Subcutaneous adipose tissue (tissue), 4 donors: ENCODE results near the gene VEGFD. TPM values are rescaled to one million over a fixed set of nuclear protein-coding genes. Genes with fewer than 3 reads are reported as not detected.

Source experiments
- CTCF ChIP-seq: fragments of 450-650 bp; IDR thresholded peaks from one replicate; pipeline ENCODE4 v1.5.1; 2016; ENCODE audit warnings: low read depth, mild to moderate bottlenecking, control low read depth, antibody characterized with exemption, moderate library complexity
- total RNA-seq, 4 donors: library from RNA; depleted of rRNA; stranded (reverse); fragments of >200 nt; gene quantifications; one replicate each; pipeline ENCODE4 v1.1.0, GENCODE V29; 2016

VEGFD gene
- total RNA-seq, 4 donors from 2014 or later = 2.6 to 9.0 (median 5.3) TPM

GRCh38 chrX:15398874-15399273, 14.7 kb upstream of the VEGFD start:
- no peak for TF ChIP-seq CTCF

GRCh38 chrX:15395789-15396188, 11.6 kb upstream of the VEGFD start:
- no peak for TF ChIP-seq CTCF

GRCh38 chrX:15391850-15392249, 7.6 kb upstream of the VEGFD start:
- TF ChIP-seq CTCF = no peak

- no peak for TF ChIP-seq CTCF
These were observed 1.4 kb downstream of the VEGFD start for GRCh38 chrX:15382813-15383212.

DNA sequence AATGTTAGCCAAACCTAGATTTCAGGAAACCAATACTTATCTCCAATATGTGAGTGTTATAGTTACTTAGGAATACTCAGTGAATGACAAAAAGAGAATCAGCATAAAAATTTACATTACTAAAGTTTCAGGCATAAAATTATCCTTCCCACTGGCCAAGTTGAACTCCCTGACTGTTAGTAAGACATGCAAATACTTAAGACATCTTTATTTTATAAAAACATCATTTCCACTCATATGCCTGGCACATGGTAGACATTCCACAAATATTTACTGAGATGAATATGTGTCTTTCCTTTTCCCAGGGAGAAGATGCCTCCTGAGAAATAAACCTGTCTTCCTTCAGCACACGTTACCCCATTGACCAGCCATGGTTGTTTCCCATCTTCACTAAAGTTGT, 7.3 kb downstream of the VEGFD start:
- no peak for TF ChIP-seq CTCF

- TF ChIP-seq CTCF = no peak
These were observed 10.2 kb downstream of the VEGFD start for GRCh38 chrX:15373976-15374375.

GRCh38 chrX:15366506-15367352, 17.5 kb downstream of the VEGFD start:
- no peak for TF ChIP-seq CTCF
